ENCODE measurements around the gene RFPL2.
"Not testable (repeated sequence)": the region's sequence is repeated elsewhere in the genome, so short reads cannot be mapped to it uniquely, and the experiment has no call there.

The RFPL2 gene

DNA sequence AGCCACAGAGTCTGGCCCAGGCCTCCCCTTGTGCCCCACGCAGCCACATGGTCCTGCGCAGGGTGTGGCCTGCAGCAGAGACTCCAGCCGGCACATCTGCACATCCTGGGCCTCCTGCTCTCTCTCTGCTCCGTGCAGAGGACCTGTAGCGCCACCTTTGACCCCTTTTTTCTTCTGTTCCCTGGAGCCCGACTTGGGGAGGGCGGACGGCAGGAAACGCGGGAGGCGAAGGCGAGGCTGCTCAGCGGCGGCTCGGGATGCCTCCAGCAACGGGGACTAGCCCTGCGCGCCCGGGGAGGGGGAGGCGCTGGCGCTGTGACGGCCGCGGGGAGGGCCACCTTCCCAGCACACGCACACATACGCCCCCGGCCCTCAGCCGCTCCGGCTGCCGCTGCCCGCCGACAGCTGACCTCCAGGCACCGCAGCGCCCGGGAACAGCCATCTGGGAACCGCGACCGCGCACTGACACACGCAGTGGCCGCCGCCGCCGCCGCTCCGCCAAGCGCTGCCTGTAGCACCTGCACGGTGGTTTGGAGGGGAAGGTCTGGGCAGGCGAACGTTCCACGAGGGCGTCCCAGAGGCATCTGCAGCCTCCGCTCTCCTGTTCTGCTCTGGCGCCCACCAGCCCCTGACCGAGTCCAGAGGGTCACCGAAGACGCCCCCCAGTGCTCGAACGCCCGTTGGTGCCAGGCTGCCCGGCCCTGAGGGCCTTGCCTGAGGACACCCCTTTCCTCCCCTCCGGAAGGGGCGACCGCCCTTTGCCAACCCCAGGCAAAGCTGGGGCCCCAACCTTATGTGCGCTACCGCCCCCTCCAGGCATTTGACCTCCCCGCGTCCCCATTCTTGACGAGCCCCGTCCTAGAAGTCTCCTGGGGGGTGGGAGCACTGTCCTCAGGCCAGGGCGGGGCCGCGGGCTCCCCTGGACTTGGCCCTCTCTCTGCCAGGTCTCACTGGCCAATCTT is 28.9 kb downstream of the RFPL2 start:
- DNase-seq (ENCODE audit: extremely low read depth in 1 of 2, low read depth in 1 of 2), result no peak

DNA sequence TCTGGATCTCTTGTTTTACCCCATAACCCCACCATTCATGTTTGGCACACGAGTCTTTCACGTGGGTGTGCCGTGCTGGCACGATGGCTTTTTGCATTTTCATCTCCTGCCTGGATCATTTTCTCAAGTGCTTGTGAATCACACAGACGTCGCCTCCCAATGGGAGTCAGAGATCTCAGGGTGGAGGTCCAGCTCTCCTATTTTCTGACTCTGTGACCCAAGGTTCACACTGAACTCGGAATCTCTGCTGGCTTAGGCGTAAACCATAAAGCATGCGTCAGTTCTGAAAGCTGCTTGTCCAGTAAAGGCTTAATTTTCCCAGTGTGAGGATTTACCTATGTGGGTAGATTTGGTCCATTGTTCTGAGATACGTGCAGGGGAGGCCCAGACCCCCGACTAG is 29.8 kb downstream of the RFPL2 start:
- no peak for DNase-seq (ENCODE audit: extremely low read depth in 1 of 2, low read depth in 1 of 2)

DNA sequence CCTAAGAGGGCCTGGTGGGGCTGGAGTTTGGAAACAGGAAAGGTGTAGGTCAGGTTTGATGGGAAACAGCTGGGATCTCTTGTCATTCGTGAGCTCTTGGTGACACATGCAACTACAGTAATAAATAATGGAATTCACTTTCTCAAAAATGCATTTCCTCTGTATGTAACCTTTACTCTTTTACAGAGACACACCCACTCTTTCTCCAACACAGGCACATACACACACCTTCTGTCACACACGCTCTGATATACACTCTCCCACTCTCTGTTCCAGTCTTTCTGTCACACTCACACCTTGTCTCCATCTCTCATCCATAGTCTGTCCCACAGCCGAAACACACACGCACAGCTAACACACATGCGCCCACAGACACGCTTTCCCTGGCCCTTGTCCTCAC is 39.2 kb downstream of the RFPL2 start:
- DNase-seq (ENCODE audit: extremely low read depth in 1 of 2, low read depth in 1 of 2), result no peak

DNA sequence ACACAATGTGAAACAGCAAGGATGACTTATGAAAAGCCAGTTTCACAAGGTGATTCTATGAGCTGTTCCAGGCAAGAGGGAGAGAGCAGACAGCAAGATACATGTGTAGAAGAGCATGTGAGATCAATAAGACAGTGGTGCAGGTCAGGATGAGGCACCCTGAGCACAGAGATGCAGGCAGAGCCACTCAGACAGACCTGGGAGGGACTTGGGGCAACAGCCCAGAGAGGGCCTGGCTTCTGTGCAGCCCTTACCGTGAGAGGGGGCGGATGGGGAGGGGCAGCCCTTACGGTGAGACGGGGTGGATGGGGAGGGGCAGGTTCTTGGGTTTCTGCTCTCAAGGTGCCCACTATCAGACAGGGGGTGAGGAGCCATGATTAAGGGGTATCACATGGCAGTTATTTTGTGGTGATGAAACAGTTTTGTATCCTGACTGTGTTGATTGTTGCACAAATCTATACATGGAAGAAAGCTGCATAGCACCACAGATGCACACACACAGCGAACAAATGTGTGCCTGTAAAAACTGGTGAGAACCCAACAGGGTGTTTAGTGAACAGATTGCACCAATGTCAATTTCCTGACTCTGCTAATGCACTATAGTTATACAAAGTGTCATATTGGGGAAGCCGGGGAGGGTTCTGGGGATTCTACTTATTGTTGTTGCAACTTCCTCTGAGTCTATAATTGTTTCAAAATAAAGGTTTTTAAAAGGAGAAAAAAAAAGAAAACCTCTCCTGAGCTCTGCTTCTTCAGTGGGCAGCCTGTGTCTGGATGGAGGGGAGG is 40.6 kb downstream of the RFPL2 start:
- no peak for DNase-seq (ENCODE audit: extremely low read depth in 1 of 2, low read depth in 1 of 2)

DNA sequence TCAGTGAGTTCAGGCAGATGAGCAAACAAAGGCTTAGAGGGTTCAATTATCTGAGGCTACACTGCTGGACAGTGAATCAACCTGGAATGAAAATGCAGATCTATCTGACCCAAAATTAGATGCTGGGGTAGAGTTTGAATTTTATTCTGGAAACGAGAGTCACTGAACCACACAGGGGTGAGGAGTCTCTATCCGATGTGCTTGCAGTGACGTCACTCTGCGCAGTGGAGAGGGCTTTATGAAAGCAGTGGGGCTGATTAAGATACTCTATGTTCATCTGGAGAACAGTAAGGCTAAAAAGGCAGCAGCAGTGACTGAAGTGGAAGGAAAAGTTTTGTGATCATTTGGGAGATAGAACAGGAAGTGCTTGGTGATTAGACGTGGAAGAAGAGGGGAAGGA is 44.5 kb downstream of the RFPL2 start:
- DNase-seq (ENCODE audit: extremely low read depth in 1 of 2, low read depth in 1 of 2), result not testable (repeated sequence)

- no peak for DNase-seq (ENCODE audit: extremely low read depth in 1 of 2, low read depth in 1 of 2)
Observed at GRCh38 chr22:32158712-32159533, 46.0 kb downstream of the RFPL2 start, which contains the start of gene C22orf42. C22orf42 (minus strand) TSS chr22:32159303; CDS start chr22:32159215, 88 bp downstream.

- DNase-seq (ENCODE audit: extremely low read depth in 1 of 2, low read depth in 1 of 2), result not testable (repeated sequence)
Observed at GRCh38 chr22:32157632-32158031, 47.2 kb downstream of the RFPL2 start.

- not testable (repeated sequence) for DNase-seq (ENCODE audit: extremely low read depth in 1 of 2, low read depth in 1 of 2)
Observed at GRCh38 chr22:32154727-32155126, 50.1 kb downstream of the RFPL2 start.

- DNase-seq (ENCODE audit: extremely low read depth in 1 of 2, low read depth in 1 of 2), result not testable (repeated sequence)
Observed at GRCh38 chr22:32151641-32152040, 53.2 kb downstream of the RFPL2 start.

DNA sequence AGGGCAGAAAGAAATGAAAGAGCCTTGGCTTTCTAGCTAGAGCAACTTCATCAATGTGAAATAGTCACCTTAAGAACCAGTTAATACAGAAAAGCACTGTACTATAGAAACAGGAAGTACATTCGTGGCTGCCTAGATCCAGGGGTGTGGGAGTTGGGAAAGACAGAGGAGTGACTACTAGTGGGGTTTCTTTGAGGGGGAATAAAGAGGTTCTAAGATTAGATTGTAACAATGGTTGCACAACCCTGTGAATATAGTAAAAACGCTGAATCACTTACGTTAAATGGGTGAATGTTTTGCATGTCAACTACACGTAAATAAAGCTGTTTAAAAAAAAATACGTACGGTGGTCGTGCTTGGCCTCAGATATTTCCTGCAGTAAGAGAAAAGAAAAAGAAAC is 54.2 kb downstream of the RFPL2 start:
- DNase-seq (ENCODE audit: extremely low read depth in 1 of 2, low read depth in 1 of 2), result not testable (repeated sequence)

DNA sequence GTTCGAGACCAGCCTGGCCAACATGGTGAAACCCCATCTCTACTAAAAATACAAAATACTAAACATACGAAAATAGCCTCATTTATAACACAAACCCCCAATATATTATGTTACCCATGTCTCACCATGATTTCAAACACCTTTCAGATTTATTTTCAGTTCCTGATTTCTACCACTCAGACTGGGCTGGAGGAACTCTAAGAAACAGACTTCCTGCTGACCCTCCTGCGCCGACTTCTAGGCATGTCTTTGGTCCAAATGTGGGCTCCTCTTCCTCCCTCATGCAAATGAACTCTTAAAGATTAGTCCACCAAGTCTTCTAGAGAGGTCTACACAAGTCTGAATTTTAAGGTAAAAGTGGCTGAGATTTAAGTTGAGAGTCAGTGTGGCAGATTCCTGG is 56.5 kb downstream of the RFPL2 start:
- DNase-seq (ENCODE audit: extremely low read depth in 1 of 2, low read depth in 1 of 2), result not testable (repeated sequence)

DNA sequence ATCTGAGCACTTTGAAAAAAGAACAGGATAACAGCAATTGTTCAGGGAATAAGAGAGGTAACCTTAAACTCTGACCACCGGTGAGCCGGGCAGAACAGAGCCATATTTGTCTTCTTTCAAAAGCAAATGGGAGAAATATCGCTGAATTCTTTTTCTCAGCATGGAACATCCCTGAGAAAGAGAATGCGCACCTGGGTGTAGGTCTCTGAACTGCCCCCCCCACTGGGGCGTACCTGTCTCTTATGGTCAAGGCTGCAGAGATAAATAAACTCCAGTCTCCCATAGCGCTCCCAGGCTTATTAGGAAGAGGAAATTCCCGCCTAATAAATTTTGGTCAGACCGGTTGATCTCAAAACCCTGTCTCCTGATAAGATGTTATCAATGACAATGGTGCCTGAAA is 57.7 kb downstream of the RFPL2 start:
- not testable (repeated sequence) for DNase-seq (ENCODE audit: extremely low read depth in 1 of 2, low read depth in 1 of 2)

DNA sequence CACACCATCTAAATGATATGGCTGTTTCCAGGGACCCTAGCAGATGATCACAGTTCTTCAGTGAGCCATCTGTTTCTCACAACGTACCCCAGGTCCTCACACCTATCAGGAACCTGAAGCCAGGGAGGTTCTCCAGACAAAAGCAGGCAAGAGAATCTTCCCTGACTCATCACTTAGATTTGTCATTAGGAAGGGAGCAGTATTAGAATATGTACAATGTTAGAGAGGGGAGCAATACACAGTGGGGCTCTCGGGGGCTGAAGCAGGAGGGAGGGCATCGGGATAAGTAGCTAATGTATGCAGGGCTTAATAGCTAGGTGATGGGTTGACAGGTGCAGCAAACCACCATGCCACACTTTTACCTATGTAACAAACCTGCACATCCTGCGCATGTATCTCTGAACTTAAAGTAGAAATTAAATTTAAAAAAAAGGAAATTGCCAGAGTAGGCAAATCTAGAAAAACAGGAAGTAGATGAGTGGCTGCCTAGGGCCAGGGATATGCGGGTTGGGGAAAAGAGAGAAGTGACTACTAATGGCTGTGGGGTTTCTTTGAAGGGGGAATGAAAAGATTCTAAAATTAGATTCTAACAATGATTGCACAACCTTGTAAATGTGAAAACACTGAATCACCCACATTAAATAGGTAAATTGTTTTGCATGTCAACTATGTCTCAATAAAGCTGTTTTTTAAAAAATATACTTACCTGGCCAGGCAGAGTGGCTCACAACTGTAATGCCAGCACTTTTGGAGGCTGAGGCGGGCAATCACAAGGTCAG is 60.2 kb downstream of the RFPL2 start:
- no peak for DNase-seq (ENCODE audit: extremely low read depth in 1 of 2, low read depth in 1 of 2)

- DNase-seq (ENCODE audit: extremely low read depth in 1 of 2, low read depth in 1 of 2), result peak in 1 of 2 donors; percentile 18
Observed at GRCh38 chr22:32142600-32142999, 62.3 kb downstream of the RFPL2 start.

DNA sequence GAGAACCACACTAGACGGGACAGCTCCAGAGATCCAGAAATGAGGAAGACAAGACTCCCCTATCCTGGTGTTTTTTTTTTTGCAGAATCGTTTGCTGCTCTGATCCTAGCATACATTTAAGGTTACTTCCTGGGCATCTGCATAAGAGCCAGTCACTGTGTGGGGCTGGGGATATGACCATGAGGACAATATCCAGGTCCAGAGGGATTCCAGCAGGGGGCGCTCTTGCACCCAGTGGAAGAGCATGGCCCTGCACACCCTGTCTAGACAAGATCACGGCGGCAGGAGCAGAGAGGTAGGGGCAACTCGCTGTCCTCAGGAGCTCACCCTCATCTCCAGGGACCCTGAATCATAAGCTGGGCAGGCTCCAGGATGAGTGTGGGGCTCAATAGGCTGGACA is 64.2 kb downstream of the RFPL2 start:
- DNase-seq (ENCODE audit: extremely low read depth in 1 of 2, low read depth in 1 of 2), result not testable (repeated sequence)
